ENCODE data around the gene ELP2. TPM values are rescaled to one million over a fixed set of nuclear protein-coding genes. Genes with fewer than 3 reads are reported as not detected.

Gene ELP2
- total RNA-seq, 1 donor from 2014 or later, result 69.0 TPM

DNA sequence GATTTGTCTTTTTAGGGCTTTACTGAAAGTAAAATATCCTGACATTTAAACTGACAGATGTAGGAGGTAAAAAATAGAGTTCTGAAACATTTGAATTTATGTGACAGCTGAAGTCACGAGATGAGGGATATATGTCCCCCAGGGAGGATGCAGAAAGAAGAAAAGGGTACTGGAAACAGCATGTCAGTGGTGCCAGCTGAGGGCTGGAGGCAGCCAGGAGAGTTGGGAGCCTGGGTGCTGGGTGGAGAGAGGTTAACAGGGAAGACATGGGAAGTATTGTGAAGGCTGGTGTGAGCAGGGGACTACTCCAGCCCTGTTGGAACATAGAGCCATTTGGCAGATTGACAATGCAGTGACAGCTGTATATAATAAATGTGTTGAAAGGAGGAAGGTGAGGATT is 45.8 kb downstream of the ELP2 start:
- H3K9me3 ChIP-seq, result no peaks in the 10 kb centered on the region
- intact Hi-C loops (cut with DNase I), result no loop called here
- no peak overlapping the region for H3K4me3 ChIP-seq
- TF ChIP-seq, protein P1, sequence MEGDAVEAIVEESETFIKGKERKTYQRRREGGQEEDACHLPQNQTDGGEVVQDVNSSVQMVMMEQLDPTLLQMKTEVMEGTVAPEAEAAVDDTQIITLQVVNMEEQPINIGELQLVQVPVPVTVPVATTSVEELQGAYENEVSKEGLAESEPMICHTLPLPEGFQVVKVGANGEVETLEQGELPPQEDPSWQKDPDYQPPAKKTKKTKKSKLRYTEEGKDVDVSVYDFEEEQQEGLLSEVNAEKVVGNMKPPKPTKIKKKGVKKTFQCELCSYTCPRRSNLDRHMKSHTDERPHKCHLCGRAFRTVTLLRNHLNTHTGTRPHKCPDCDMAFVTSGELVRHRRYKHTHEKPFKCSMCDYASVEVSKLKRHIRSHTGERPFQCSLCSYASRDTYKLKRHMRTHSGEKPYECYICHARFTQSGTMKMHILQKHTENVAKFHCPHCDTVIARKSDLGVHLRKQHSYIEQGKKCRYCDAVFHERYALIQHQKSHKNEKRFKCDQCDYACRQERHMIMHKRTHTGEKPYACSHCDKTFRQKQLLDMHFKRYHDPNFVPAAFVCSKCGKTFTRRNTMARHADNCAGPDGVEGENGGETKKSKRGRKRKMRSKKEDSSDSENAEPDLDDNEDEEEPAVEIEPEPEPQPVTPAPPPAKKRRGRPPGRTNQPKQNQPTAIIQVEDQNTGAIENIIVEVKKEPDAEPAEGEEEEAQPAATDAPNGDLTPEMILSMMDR (IDR thresholded peaks at IDR 0.05), result no peak
- peaks cover 64% of the 10 kb centered on the region for H3K36me3 ChIP-seq
- H3K27me3 ChIP-seq, result no peaks in the 10 kb centered on the region
- ATAC-seq (no peak), DNase-seq (no peak)
- no peak overlapping the region for H3K27ac ChIP-seq
- peaks cover 10% of the 10 kb centered on the region for H3K4me1 ChIP-seq

GRCh38 chr18:36176177-36176584 is 46.5 kb downstream of the ELP2 start:
- DNase-seq (no peak), ATAC-seq (no peak)
- H3K27me3 ChIP-seq, result no peaks in the 10 kb centered on the region
- TF ChIP-seq, protein P1 (IDR thresholded peaks at IDR 0.05), result no peak
- H3K36me3 ChIP-seq, result peaks cover 57% of the 10 kb centered on the region
- H3K4me3 ChIP-seq, result no peak overlapping the region
- peaks cover 12% of the 10 kb centered on the region for H3K4me1 ChIP-seq
- intact Hi-C loops (cut with DNase I), result no loop called here
- no peak overlapping the region for H3K27ac ChIP-seq
- no peaks in the 10 kb centered on the region for H3K9me3 ChIP-seq

GRCh38 chr18:36176711-36177110 is 47.0 kb downstream of the ELP2 start:
- DNase-seq, result no peak
- Histone ChIP-seq H3K27me3 (no peaks in the 10 kb centered on the region), H3K4me3 (no peak overlapping the region), H3K36me3 (peaks cover 51% of the 10 kb centered on the region), H3K4me1 (peaks cover 12% of the 10 kb centered on the region), H3K9me3 (no peaks in the 10 kb centered on the region), H3K27ac (no peak overlapping the region)
- intact Hi-C loops (cut with DNase I), result no loop called here
- TF ChIP-seq, protein P1 (IDR thresholded peaks at IDR 0.05), result no peak
- no peak for ATAC-seq

DNA sequence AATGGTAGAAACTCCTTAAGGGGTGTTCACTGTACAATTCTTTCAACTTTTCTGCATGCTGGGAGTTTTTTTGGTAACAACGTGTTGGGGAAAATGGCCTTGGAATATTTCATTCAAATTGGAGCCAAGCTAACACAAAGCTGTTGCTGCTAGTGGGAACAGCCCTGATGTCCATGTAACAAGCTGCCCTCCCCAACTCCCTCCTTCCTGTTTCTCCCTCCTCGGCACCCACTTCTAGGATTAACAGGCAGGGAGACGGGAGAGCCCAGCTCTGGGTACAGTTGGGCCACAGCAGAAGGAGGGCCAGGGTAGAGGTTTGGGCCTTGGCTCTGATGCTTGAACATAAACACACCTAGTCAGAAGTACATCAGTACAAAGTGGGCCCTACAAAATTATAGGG is 48.2 kb downstream of the ELP2 start:
- intact Hi-C loops (cut with DNase I), result no loop called here
- peaks cover 12% of the 10 kb centered on the region for H3K4me1 ChIP-seq
- H3K27me3 ChIP-seq, result no peaks in the 10 kb centered on the region
- no peak overlapping the region for H3K4me3 ChIP-seq
- no peak overlapping the region for H3K27ac ChIP-seq
- no peak for ATAC-seq
- no peak for DNase-seq
- TF ChIP-seq, protein P1 (IDR thresholded peaks at IDR 0.05), result no peak
- H3K36me3 ChIP-seq, result peaks cover 39% of the 10 kb centered on the region
- no peaks in the 10 kb centered on the region for H3K9me3 ChIP-seq

DNA sequence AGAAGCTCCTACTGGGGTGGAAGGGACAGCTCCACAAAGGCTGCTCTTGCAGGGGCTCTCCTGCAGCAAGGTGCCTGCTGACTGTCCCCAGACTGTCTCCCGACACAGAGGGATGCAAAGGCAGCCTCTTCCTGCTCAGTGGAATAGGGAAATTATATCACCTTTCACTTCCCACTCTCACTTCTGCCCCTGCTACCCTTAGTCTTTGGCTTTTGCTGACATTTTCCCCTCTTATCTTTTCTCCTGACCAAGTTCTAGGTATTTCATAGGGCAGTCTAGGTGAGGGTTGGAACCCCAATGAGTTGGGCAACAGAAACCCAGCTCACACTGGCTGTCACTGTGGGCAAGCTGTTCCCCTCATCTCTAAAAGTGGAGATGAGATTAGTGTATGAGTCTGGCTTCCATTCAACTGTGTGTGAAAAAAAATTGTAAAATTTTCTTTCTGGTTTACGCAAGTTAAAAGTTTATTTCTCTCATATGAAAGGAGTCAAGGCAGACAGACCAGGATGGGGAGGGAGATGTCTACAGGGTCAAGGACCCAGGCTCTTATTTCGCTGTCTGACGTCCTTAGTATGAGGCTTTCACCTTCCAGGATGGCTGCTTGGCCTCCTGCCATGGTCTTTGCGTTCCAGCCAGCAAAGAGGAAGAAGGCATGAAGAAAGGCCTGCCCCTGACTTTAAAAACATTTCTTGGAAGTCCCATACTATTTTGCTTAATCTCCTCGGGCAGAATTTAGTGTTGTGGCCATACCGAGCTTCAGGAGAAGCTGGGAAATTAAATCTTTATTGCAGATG is 50.1 kb downstream of the ELP2 start:
- H3K9me3 ChIP-seq, result no peaks in the 10 kb centered on the region
- intact Hi-C loops (cut with DNase I), result no loop called here
- H3K36me3 ChIP-seq, result peaks cover 25% of the 10 kb centered on the region
- peak; percentile 80 for DNase-seq
- peak; percentile 63 for ATAC-seq
- no peak overlapping the region for H3K27ac ChIP-seq
- no peaks in the 10 kb centered on the region for H3K27me3 ChIP-seq
- H3K4me1 ChIP-seq, result peaks cover 12% of the 10 kb centered on the region
- TF ChIP-seq, protein P1 (IDR thresholded peaks at IDR 0.05), result no peak
- H3K4me3 ChIP-seq, result no peak overlapping the region

All from upper lobe of right lung (tissue), 1 donor.